HFFc6 (cell line): ENCODE data around the gene RNASEH2A. TPM values are rescaled to one million over a fixed set of nuclear protein-coding genes. Genes with fewer than 3 reads are reported as not detected.

Experiments
- DNase-seq: peaks from one replicate; pipeline ENCODE4 v3.0.0-alpha.2; 2018
- H3K27ac Mint-ChIP-seq: 2 replicates; pipeline ENCODE4 v1.8.0; 2020; ENCODE audit warnings: mild to moderate bottlenecking, mixed read lengths
- H3K27me3 Mint-ChIP-seq: 2 replicates; pipeline ENCODE4 v1.8.0; 2021; ENCODE audit warnings: mild to moderate bottlenecking, moderate library complexity, mixed read lengths; ENCODE audit not compliant: insufficient read depth
- H3K36me3 Mint-ChIP-seq: 2 replicates; pipeline ENCODE4 v1.8.0; 2021; ENCODE audit warnings: low read depth, mixed read lengths
- H3K4me1 Mint-ChIP-seq: 2 replicates; pipeline ENCODE4 v1.8.0; 2020; ENCODE audit warnings: low read depth, mixed read lengths
- H3K4me3 Mint-ChIP-seq: 2 replicates; pipeline ENCODE4 v1.8.0; 2020; ENCODE audit warnings: mild to moderate bottlenecking, moderate library complexity, mixed read lengths
- H3K9me3 Mint-ChIP-seq: 2 replicates; pipeline ENCODE4 v1.8.0; 2020; ENCODE audit warnings: mild to moderate bottlenecking, mixed read lengths
- total RNA-seq, 6 experiments: library from RNA; stranded (reverse); fragmentation: NEBNext Ultra II Directional; extraction: Animal tissue kit (Norgen Biotek cat#: 25700); gene quantifications; 2 replicates in 1 of 6; 3 replicates in 5 of 6; pipeline ENCODE4 v1.2.3, GENCODE V29; 2021
- TF ChIP-seq, protein P1 (sequence below): fragments of 200-600 bp; sonication (generic); IDR thresholded peaks from 2 replicates; pipeline ENCODE4 v1.5.0; 2021; ENCODE audit warnings: antibody characterized with exemption, mild to moderate bottlenecking

The RNASEH2A gene
- total RNA-seq, 6 experiments from 2014 or later, result 17.9 to 43.2 (median 37.7) TPM

DNA sequence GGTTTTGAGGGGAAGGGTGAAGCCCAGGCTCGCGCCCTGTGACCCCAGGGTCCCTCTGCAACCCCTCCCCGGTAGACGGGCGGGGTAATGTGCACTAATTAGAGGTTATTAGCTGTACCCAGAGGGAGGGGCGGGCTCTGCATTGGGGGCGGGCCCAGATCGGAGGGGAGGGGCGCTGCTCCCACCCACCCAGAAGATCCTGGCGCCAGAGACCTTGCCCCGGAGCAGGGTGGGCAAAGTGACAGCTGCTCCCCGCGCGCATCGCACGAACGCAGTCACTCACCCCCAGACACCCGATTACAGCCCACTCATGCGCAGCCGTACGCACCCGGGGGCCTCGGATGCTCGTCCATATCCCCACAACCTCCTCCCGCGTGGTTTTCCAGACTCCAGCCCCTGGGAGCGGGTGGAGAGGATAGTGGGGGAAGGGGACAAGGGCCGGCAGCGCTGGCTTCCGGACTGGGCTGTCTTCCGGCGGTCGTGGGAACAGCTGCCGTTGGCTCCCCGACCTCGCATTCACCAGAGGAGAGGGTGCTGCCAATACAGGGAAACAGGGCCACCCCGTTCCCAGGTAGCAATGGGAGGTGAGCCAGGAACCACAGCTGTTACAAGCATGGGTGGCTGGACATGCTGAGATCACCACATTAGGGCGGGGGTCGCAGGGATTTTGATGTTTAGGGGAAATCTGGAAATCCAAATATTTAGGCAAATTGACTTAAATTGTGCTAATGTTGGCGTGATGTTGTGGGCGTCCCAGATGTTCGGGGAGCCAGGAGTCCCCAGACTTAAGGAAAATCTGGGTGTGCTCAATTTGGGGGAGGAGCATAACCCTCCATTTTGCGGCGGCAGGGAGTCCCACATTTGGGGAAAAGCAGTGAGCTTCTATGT lies 28.1 kb upstream of the RNASEH2A start:
- peak; percentile 65 for DNase-seq
- peaks cover 43% of the 10 kb centered on the region for H3K4me1 Mint-ChIP-seq
- H3K4me3 Mint-ChIP-seq, result peak overlapping the region; percentile 91
- H3K27me3 Mint-ChIP-seq, result no peaks in the 10 kb centered on the region; the same call in 1 of the 2 replicates
- TF ChIP-seq, protein P1, sequence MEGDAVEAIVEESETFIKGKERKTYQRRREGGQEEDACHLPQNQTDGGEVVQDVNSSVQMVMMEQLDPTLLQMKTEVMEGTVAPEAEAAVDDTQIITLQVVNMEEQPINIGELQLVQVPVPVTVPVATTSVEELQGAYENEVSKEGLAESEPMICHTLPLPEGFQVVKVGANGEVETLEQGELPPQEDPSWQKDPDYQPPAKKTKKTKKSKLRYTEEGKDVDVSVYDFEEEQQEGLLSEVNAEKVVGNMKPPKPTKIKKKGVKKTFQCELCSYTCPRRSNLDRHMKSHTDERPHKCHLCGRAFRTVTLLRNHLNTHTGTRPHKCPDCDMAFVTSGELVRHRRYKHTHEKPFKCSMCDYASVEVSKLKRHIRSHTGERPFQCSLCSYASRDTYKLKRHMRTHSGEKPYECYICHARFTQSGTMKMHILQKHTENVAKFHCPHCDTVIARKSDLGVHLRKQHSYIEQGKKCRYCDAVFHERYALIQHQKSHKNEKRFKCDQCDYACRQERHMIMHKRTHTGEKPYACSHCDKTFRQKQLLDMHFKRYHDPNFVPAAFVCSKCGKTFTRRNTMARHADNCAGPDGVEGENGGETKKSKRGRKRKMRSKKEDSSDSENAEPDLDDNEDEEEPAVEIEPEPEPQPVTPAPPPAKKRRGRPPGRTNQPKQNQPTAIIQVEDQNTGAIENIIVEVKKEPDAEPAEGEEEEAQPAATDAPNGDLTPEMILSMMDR, result no peak
- H3K36me3 Mint-ChIP-seq, result no peaks in the 10 kb centered on the region
- H3K9me3 Mint-ChIP-seq, result no peaks in the 10 kb centered on the region
- peak overlapping the region; percentile 95 for H3K27ac Mint-ChIP-seq

GRCh38 chr19:12778905-12779161 lies 27.6 kb upstream of the RNASEH2A start:
- DNase-seq, result no peak
- Mint-ChIP-seq H3K9me3 (no peaks in the 10 kb centered on the region), H3K4me1 (peaks cover 37% of the 10 kb centered on the region), H3K27me3 (no peaks in the 10 kb centered on the region; the same call in 1 of the 2 replicates), H3K4me3 (peak overlapping the region; percentile 91), H3K36me3 (no peaks in the 10 kb centered on the region), H3K27ac (peak overlapping the region; percentile 95)
- TF ChIP-seq, protein P1, result no peak

DNA sequence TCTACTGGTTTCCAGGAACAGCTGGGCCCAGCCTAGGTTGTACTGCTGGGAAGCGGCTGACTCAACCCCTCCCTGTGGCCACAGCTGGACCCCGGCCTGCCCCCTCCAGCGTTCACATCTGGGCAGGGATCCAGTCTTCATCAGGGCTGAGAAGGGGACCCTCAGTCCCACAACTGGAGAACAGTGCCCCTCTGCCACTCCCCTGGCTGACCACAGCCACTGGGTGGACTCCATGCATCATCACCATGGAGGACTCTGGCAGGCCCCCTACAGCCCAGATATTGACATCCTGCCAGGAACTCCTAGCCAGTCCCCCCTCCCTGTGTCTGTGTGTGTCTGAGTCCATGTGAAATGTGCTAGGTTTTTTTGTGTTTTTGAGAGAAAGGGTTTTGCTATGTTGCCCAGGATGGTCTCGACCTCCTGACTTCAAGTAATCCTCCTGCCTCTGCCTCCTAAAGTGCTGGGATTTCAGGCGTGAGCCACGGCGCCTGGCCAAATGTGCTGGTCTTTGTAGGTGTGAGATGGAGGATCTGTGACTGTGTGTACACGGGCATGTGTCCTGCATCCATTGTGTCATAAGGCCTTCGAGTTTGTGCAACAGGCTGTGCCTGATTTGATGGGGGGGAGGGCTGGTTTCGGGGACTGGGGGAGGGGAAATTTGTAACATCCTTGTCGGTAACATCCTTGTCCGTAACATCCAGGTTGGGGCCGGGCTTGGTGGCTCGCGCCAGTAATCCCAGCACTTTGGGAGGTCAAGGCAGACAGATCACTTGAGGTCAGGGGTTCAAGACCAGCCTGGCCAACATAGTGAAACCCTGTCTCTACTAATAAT lies 27.0 kb upstream of the RNASEH2A start:
- Mint-ChIP-seq H3K36me3 (no peaks in the 10 kb centered on the region), H3K27me3 (no peaks in the 10 kb centered on the region; the same call in 1 of the 2 replicates), H3K9me3 (no peaks in the 10 kb centered on the region), H3K27ac (peak overlapping the region; percentile 95), H3K4me1 (peaks cover 32% of the 10 kb centered on the region), H3K4me3 (peak overlapping the region; percentile 91)
- TF ChIP-seq, protein P1, result peak; percentile 42; the same call in 1 of the 2 replicates
- no peak for DNase-seq

DNA sequence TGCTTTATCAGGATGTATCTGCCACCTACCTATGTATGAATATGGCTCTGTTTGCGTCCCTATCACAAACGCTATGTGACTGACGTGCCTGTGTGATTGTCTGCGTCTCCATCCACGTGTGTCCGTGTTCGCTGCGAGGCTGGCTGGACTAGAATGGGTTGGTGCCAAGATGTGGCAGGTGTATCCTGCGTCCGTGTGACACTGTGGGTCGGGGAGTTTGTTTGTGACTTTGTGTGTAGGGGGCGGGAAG lies 24.3 kb upstream of the RNASEH2A start:
- Mint-ChIP-seq H3K9me3 (no peaks in the 10 kb centered on the region), H3K4me3 (peak overlapping the region; percentile 84), H3K27me3 (no peaks in the 10 kb centered on the region; the same call in 1 of the 2 replicates), H3K4me1 (peaks cover 29% of the 10 kb centered on the region), H3K27ac (peak overlapping the region; percentile 77), H3K36me3 (no peaks in the 10 kb centered on the region)
- TF ChIP-seq, protein P1, result no peak
- no peak for DNase-seq

- Mint-ChIP-seq H3K27me3 (no peaks in the 10 kb centered on the region), H3K9me3 (no peaks in the 10 kb centered on the region), H3K4me1 (peaks cover 24% of the 10 kb centered on the region), H3K4me3 (peak overlapping the region; percentile 84), H3K36me3 (no peaks in the 10 kb centered on the region), H3K27ac (peak overlapping the region; percentile 92)
- TF ChIP-seq, protein P1, result peak; percentile 44; the same call in 1 of the 2 replicates
- no peak for DNase-seq
Observed at GRCh38 chr19:12782424-12783290, 23.7 kb upstream of the RNASEH2A start.
